Loucy (cell line): ENCODE results near the gene NFIX.

Experiments used
- EZH2phosphoT487 ChIP-seq: fragments of 200-600 bp; IDR thresholded peaks from 2 replicates; pipeline ENCODE4 v1.6.1; 2018; ENCODE audit warnings: antibody characterized with exemption, mild to moderate bottlenecking, moderate library complexity, borderline replicate concordance
- TF ChIP-seq, protein P1 (sequence below): fragments of 200-600 bp; sonication (generic); conservative IDR thresholded peaks from 2 replicates; pipeline ENCODE4 v1.5.1; 2014; ENCODE audit warnings: mild to moderate bottlenecking, antibody characterized with exemption, low read length

DNA sequence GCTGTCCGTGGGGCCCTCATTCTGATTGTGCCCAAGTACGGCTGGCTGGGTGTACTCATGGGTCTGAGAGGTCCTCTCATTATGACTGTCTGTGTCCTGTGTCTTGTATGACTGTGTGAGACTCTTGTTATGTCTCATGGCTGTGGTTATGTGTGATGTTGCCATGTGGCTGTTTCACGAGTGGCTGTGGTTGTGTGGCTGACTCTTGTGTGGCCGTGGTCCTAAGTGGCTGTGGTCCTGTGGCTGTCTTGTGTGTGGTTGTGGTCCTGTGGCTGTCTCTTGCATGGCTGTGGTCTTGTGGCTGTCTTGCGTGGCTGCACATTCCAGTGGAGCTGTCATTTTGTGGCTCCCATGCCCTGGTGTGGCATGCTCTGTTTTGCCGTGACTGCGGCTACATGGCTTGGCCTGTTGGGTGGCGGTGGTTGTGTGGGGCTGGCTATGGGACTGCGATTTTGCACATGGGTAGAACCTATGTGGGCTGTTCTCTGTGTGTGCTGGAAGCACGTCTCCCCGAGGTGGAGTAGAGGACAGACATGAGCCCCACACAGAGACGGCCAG, 104.8 kb downstream of the NFIX start:
- TF ChIP-seq, protein P1, sequence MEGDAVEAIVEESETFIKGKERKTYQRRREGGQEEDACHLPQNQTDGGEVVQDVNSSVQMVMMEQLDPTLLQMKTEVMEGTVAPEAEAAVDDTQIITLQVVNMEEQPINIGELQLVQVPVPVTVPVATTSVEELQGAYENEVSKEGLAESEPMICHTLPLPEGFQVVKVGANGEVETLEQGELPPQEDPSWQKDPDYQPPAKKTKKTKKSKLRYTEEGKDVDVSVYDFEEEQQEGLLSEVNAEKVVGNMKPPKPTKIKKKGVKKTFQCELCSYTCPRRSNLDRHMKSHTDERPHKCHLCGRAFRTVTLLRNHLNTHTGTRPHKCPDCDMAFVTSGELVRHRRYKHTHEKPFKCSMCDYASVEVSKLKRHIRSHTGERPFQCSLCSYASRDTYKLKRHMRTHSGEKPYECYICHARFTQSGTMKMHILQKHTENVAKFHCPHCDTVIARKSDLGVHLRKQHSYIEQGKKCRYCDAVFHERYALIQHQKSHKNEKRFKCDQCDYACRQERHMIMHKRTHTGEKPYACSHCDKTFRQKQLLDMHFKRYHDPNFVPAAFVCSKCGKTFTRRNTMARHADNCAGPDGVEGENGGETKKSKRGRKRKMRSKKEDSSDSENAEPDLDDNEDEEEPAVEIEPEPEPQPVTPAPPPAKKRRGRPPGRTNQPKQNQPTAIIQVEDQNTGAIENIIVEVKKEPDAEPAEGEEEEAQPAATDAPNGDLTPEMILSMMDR, result no peak
- TF ChIP-seq EZH2phosphoT487, result no peak
